NT2/D1 (cell line): ENCODE measurements around the gene CACNA1C.

Source experiments
- DNase-seq: peaks from one replicate; pipeline ENCODE4 v3.0.0-alpha.2; 2011; ENCODE audit warnings: low read depth, low spot score
- H3K27me3 ChIP-seq: 2 replicates; pipeline ENCODE4 v1.6.0; 2011; ENCODE audit warnings: mild to moderate bottlenecking; ENCODE audit not compliant: insufficient read length, insufficient read depth
- H3K36me3 ChIP-seq: 2 replicates; pipeline ENCODE4 v1.6.1; 2011; ENCODE audit warnings: mild to moderate bottlenecking, low read length, mixed read lengths; ENCODE audit not compliant: insufficient read depth, insufficient read length
- H3K4me1 ChIP-seq: 2 replicates; pipeline ENCODE4 v1.5.1; 2011; ENCODE audit not compliant: insufficient read depth, insufficient read length
- H3K4me3 ChIP-seq: 2 replicates; pipeline ENCODE4 v1.5.1; 2011; ENCODE audit warnings: low read depth; ENCODE audit not compliant: insufficient read length
- H3K9ac ChIP-seq: 2 replicates; pipeline ENCODE4 v1.6.0; 2011; ENCODE audit warnings: low read depth; ENCODE audit not compliant: insufficient read length
- H3K9me3 ChIP-seq: 2 replicates; pipeline ENCODE4 v1.5.1; 2011; ENCODE audit warnings: mild to moderate bottlenecking, low read length; ENCODE audit not compliant: insufficient read depth
- SUZ12 ChIP-seq: IDR thresholded peaks from 2 replicates; pipeline ENCODE4 v1.6.1; 2011; ENCODE audit not compliant: insufficient read length, insufficient read depth; ENCODE audit errors: extremely low read depth
- YY1 ChIP-seq: IDR thresholded peaks from 2 replicates; pipeline ENCODE4 v1.6.1; 2011; ENCODE audit not compliant: insufficient read length, insufficient read depth
- ZNF274 ChIP-seq: IDR thresholded peaks from 2 replicates; pipeline ENCODE4 v1.6.1; 2011; ENCODE audit warnings: mild to moderate bottlenecking, low read depth, low read length

The CACNA1C gene

DNA sequence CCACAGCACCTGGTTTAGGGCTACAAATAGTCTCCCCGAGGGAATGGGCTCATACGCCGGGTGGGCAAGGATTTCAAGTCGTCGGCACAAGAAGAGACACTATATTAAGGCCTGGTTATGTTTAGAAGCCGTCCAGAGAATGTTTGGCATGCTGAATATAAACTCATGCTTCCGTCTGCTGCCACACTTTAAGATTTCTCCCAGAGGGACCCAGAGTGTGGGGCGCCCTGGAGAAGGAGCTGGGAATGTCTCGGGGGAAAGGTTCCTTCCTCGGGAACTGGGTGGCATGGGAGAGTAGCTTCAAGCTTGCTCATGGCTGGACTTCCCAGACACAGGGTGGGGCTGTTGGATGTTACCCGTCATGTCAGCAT is 295.7 kb downstream of the CACNA1C start:
- DNase-seq = no peak
- TF ChIP-seq SUZ12 (no peak), ZNF274 (no peak), YY1 (no peak)
- Histone ChIP-seq H3K4me3 (no peak overlapping the region), H3K4me1 (peaks cover 20% of the 10 kb centered on the region), H3K27me3 (no peaks in the 10 kb centered on the region), H3K9ac (no peak overlapping the region), H3K9me3 (no peaks in the 10 kb centered on the region), H3K36me3 (no peaks in the 10 kb centered on the region)

DNA sequence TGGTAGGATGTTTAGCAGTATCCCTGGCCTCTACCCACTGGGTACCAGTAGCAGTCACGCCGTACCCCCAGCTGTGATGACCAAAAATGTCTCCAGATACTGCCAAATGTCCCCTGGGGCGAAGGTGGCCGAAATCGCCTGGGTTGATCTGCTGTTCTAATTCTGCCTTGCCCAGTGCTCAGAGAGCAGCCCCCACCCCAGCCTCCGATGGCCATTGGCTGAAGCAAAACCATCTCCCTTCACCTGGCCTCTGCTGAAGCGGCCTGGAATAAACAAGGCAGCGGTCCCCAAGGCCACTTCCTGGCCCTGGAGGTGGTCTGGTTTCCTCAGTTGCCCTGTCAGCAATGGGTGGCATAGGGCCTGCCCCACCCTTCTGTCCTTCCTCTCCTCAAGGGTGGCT is 298.4 kb downstream of the CACNA1C start:
- no peak for DNase-seq
- Histone ChIP-seq H3K9me3 (no peaks in the 10 kb centered on the region), H3K9ac (no peak overlapping the region), H3K36me3 (no peaks in the 10 kb centered on the region), H3K4me3 (no peak overlapping the region), H3K27me3 (no peaks in the 10 kb centered on the region), H3K4me1 (peaks cover 15% of the 10 kb centered on the region)
- no peak for TF ChIP-seq ZNF274
- no peak for TF ChIP-seq SUZ12
- TF ChIP-seq YY1 = no peak

DNA sequence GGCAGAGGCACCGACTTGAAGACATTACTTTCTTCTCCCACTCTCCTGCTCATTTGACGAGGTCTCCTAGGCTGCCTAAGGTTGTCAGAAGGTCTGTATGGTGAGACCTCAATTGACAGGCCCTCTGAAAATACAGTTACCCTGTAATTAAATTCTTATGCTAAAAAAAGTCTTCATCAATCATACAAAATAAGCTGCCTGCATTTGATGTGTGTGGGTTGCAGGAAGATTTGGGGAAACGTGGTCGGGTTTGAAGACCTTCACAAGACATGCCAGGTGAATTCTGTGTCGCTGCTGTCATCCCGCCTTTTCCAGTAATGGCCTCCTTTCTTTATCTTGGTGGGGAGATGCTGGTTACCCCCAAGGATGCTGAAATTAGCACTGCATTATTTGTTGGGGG is 299.4 kb downstream of the CACNA1C start:
- no peak for DNase-seq
- H3K9ac ChIP-seq = no peak overlapping the region
- H3K9me3 ChIP-seq = no peaks in the 10 kb centered on the region
- peaks cover 15% of the 10 kb centered on the region for H3K4me1 ChIP-seq
- H3K4me3 ChIP-seq = no peak overlapping the region
- H3K36me3 ChIP-seq = no peaks in the 10 kb centered on the region
- TF ChIP-seq YY1 = no peak
- TF ChIP-seq ZNF274 = no peak
- TF ChIP-seq SUZ12 = no peak
- H3K27me3 ChIP-seq = no peaks in the 10 kb centered on the region

DNA sequence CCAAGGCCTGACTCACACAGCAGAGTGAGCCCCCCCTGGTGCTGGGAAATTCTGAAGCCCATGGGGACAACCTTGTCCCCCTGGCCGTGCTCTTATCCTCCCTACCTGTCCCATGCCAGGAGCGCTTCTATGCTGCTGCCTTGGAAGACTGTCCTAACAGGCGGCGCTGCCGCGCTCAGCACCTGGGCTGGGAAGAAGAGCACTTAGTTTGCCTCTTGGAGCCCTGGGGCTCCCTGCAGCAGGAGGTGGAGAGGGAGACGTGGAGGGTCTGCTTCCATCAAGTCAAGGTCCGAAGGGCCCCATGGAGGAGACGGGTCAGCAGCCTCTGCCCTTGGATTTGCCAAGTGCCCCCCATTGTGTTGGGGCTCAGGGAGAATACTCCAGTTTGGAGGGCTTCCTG is 300.5 kb downstream of the CACNA1C start:
- H3K9ac ChIP-seq = no peak overlapping the region
- TF ChIP-seq YY1 = no peak
- no peaks in the 10 kb centered on the region for H3K36me3 ChIP-seq
- peaks cover 9% of the 10 kb centered on the region for H3K4me1 ChIP-seq
- H3K27me3 ChIP-seq = no peaks in the 10 kb centered on the region
- DNase-seq = no peak
- no peaks in the 10 kb centered on the region for H3K9me3 ChIP-seq
- no peak overlapping the region for H3K4me3 ChIP-seq

DNA sequence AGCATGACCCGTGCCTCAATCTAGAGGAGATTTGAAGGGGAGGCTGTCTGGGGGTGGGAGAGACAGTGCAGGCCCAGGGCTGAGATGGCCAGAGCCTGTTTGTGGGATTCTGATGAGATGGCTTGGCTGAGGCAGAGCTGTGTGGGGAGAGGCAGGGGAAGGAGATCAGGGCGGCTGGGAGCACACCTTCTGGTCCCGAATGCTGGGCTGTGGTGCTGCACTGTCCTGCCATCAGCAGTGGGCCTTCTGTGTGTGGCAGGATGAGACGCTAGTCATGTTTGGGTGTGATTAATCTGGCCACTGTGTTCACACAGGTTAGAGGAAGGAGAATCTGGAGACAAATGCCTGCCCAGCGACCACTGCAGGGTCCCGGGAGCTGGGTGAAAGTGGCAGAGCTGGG is 300.9 kb downstream of the CACNA1C start:
- Histone ChIP-seq H3K4me1 (peaks cover 7% of the 10 kb centered on the region), H3K36me3 (no peaks in the 10 kb centered on the region), H3K9ac (no peak overlapping the region), H3K4me3 (no peak overlapping the region), H3K9me3 (no peaks in the 10 kb centered on the region), H3K27me3 (no peaks in the 10 kb centered on the region)
- TF ChIP-seq ZNF274 (no peak), YY1 (no peak), SUZ12 (no peak)
- no peak for DNase-seq

DNA sequence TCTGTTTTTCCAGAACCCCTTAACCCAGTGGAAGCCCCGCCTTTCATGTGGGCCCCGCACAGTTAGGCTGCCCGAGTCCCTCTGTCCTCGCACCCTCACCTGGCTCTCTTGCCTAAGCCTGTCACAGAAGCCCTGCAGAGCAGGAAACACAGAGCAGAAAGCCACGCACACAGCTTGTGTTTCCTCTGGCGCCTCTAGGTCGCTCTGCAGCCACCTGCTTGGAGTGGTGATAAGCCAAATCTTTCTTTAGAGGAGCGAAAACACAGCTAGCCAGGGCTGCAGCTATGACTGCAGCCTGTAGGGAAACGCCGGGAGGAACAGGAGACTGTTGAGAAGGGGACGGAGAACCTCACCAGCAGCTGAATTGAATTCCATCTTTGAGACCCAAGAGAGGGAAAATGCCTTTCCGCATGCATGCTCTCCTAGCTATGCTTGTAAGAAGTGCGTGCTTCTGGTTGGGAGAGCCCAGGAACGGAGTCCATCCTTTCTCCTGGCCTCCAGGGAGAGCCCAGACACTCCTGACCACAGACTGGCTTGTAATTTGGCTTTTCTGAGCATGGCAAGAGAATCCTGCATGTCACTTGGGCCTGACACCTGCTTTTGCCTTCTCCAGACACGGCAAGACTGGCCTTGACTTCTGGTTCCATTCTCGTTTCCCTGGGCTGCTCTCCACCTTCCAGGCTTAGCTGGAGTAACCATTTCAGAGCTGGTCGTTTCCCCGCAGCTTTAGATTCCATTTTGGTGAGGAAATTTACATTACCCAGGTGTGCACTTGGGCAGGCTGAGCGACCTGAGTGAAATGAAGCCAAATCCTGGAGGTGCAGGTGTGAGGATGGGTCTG is 301.6 kb downstream of the CACNA1C start:
- no peaks in the 10 kb centered on the region for H3K9me3 ChIP-seq
- no peaks in the 10 kb centered on the region for H3K36me3 ChIP-seq
- H3K4me1 ChIP-seq = peaks cover 7% of the 10 kb centered on the region
- H3K9ac ChIP-seq = no peak overlapping the region
- H3K27me3 ChIP-seq = no peaks in the 10 kb centered on the region
- H3K4me3 ChIP-seq = no peak overlapping the region
- TF ChIP-seq YY1 (no peak), ZNF274 (no peak), SUZ12 (no peak)
- DNase-seq = no peak

DNA sequence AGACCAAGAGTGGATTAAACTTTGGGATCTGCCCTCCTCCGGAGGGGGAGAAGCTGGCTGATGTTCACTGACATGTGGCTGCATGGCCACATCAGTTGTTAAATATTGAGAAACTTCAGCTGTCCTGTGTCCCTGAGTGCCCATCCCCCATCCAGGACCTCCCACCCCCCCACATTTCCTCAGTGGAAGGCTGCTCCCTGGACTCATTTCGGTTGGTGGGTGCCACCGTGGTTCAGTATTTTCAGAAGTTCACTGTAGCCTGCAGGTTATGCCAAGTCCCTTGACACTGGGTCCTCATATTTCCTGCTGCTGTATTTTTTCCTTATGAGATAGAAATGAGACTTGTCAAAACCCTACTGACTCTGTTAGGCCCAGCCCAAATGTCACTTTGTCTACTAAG is 302.4 kb downstream of the CACNA1C start:
- DNase-seq = no peak
- Histone ChIP-seq H3K4me3 (no peak overlapping the region), H3K36me3 (no peaks in the 10 kb centered on the region), H3K9ac (no peak overlapping the region), H3K9me3 (no peaks in the 10 kb centered on the region), H3K27me3 (no peaks in the 10 kb centered on the region), H3K4me1 (peaks cover 7% of the 10 kb centered on the region)
- TF ChIP-seq YY1 (no peak), ZNF274 (no peak), SUZ12 (no peak)

DNA sequence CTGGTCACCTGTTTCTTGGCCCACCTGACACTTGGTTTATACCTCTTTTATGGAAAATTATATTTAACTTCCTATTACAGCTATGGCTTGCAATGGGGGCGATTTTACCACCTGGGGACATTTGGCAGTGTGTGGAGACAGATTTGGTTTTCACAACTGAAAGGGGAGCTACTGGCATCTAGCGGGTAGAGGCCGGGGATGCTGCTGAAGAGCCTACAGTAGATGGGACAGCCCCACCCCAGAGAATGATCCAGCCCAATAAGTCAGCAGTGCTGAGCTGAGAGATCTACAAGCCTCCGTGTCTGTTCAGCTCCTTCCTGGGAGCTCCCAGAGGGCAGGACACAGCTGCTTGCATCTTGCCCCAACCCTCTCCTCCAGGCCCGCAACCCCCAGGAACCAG is 302.8 kb downstream of the CACNA1C start:
- Histone ChIP-seq H3K9ac (no peak overlapping the region), H3K36me3 (no peaks in the 10 kb centered on the region), H3K27me3 (no peaks in the 10 kb centered on the region), H3K4me3 (no peak overlapping the region), H3K4me1 (peaks cover 7% of the 10 kb centered on the region), H3K9me3 (no peaks in the 10 kb centered on the region)
- TF ChIP-seq ZNF274 = no peak
- no peak for TF ChIP-seq SUZ12
- TF ChIP-seq YY1 = no peak
- DNase-seq = no peak
